ENCODE results near the gene SNX9. TPM values are rescaled to one million over a fixed set of nuclear protein-coding genes. Genes with fewer than 3 reads are reported as not detected.

The SNX9 gene
- total RNA-seq, 2 donors from 2014 or later, result 87.2 to 90.8 TPM

GRCh38 chr6:157943249-157943963 lies 120.4 kb downstream of the SNX9 start:
- Histone ChIP-seq H3K27ac (no peak overlapping the region), H3K9me3 (no peaks in the 10 kb centered on the region), H3K4me1 (ENCODE audit: control insufficient read depth in 1 of 2, low read depth in 2 of 2) (no peaks in the 10 kb centered on the region), H3K4me3 (no peak overlapping the region), H3K27me3 (replicated peaks; ENCODE audit: insufficient read depth) (no peaks in the 10 kb centered on the region), H3K36me3 (peaks cover 43% of the 10 kb centered on the region)
- ATAC-seq (ENCODE audit: insufficient number of reproducible peaks, low FRiP score, low read depth) (no peak), DNase-seq (ENCODE audit: low spot score) (no peak)
- no peak for TF ChIP-seq CTCF (IDR thresholded peaks at IDR 0.05)

GRCh38 chr6:157943964-157944283 lies 120.9 kb downstream of the SNX9 start:
- DNase-seq (ENCODE audit: low spot score), result no peak
- no peaks in the 10 kb centered on the region for H3K4me1 ChIP-seq (ENCODE audit: control insufficient read depth in 1 of 2, low read depth in 2 of 2)
- peaks cover under 1% of the 10 kb centered on the region for H3K9me3 ChIP-seq
- ATAC-seq (ENCODE audit: insufficient number of reproducible peaks, low FRiP score, low read depth), result no peak
- no peak overlapping the region for H3K27ac ChIP-seq
- TF ChIP-seq CTCF (IDR thresholded peaks at IDR 0.05), result no peak
- H3K27me3 ChIP-seq (replicated peaks; ENCODE audit: insufficient read depth), result no peaks in the 10 kb centered on the region
- H3K4me3 ChIP-seq, result no peak overlapping the region
- peaks cover 38% of the 10 kb centered on the region for H3K36me3 ChIP-seq

DNA sequence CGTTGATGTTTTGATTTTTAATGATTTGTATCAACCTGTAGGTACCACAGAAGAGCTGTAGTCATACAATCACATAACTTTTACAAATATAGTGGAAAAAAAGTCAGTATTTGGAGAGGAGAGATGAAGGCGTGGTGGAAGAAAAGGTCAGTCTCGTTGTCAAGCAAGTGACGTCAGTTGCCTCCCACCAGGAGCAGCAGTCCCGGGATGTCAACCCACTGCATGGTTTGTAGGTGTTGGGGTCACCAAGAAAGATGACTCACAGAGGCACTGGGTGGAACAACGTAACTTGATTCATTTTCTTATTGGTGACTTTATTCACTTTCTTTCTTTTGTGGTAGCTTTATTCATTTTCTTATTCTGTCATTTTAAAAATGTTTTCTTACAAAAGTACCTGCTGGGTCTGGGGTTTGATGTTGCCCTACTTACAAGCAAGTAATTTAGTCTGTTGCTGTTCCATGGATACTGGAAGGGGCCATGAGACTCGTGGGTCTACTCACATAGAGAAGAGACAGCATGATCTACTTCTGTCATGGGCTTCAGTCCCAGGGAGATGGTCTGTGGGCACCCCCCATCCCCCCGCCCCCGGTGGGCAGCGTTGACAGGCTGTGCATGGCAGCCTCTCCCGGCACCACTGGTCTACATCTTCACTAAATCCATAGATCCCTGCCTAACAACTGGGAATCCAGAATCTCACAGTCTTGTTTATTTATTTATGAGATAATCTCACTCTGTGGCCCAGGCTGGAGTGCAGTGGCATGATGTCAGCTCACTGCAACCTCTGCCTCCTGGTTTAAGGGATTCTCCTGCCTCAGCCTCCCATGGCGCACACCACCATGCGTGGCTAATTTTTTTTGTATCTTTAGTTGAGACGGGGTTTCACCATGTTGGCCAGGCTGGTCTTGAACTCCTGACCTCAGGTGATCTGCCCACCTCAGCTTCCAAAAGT lies 122.2 kb downstream of the SNX9 start:
- H3K4me1 ChIP-seq (ENCODE audit: control insufficient read depth in 1 of 2, low read depth in 2 of 2), result no peaks in the 10 kb centered on the region
- H3K4me3 ChIP-seq, result no peak overlapping the region
- DNase-seq (ENCODE audit: low spot score), result no peak
- H3K36me3 ChIP-seq, result peaks cover 32% of the 10 kb centered on the region
- TF ChIP-seq CTCF (IDR thresholded peaks at IDR 0.05), result no peak
- H3K9me3 ChIP-seq, result peaks cover 14% of the 10 kb centered on the region
- ATAC-seq (ENCODE audit: insufficient number of reproducible peaks, low FRiP score, low read depth), result no peak
- H3K27ac ChIP-seq, result no peak overlapping the region
- no peaks in the 10 kb centered on the region for H3K27me3 ChIP-seq (replicated peaks; ENCODE audit: insufficient read depth)

GRCh38 chr6:157946053-157946617 lies 123.1 kb downstream of the SNX9 start:
- Histone ChIP-seq H3K36me3 (peaks cover 25% of the 10 kb centered on the region), H3K4me3 (no peak overlapping the region), H3K27me3 (replicated peaks; ENCODE audit: insufficient read depth) (no peaks in the 10 kb centered on the region), H3K9me3 (peaks cover 14% of the 10 kb centered on the region), H3K4me1 (ENCODE audit: control insufficient read depth in 1 of 2, low read depth in 2 of 2) (no peaks in the 10 kb centered on the region), H3K27ac (no peak overlapping the region)
- no peak for DNase-seq (ENCODE audit: low spot score)
- no peak for ATAC-seq (ENCODE audit: insufficient number of reproducible peaks, low FRiP score, low read depth)
- no peak for TF ChIP-seq CTCF (IDR thresholded peaks at IDR 0.05)
